CD4-positive, alpha-beta T cell treated with Interleukin-15 for 4 hours (primary cell): ENCODE results near the gene PAM.
"Not testable (repeated sequence)": the region's sequence is repeated elsewhere in the genome, so short reads cannot be mapped to it uniquely, and the experiment has no call there.

Experiments
- DNase-seq: peaks from one replicate; pipeline ENCODE4 v3.0.0-alpha.2; 2020; ENCODE audit warnings: low spot score

PAM gene

GRCh38 chr5:102902647-102903046 lies 147.5 kb downstream of the PAM start:
- DNase-seq: no peak

GRCh38 chr5:102903074-102903871 lies 148.2 kb downstream of the PAM start:
- no peak for DNase-seq

- DNase-seq: no peak
Measured at GRCh38 chr5:102905056-102905455, 150.0 kb downstream of the PAM start.

GRCh38 chr5:102907099-102907498 lies 152.0 kb downstream of the PAM start:
- not testable (repeated sequence) for DNase-seq

- no peak for DNase-seq
Measured at GRCh38 chr5:102910240-102911226, 155.4 kb downstream of the PAM start.

- no peak for DNase-seq
Measured at GRCh38 chr5:102911973-102912372, 156.9 kb downstream of the PAM start.

GRCh38 chr5:102916109-102916508 lies 161.0 kb downstream of the PAM start:
- no peak for DNase-seq

- DNase-seq: no peak
Measured at GRCh38 chr5:102918986-102919610, 164.0 kb downstream of the PAM start.

- no peak for DNase-seq
Measured at GRCh38 chr5:102920762-102921161, 165.7 kb downstream of the PAM start.

- no peak for DNase-seq
Measured at GRCh38 chr5:102921341-102922044, 166.4 kb downstream of the PAM start.

- DNase-seq: no peak
Measured at GRCh38 chr5:102922111-102922720, 167.1 kb downstream of the PAM start.

GRCh38 chr5:102922799-102923477 lies 167.8 kb downstream of the PAM start:
- no peak for DNase-seq

- DNase-seq: no peak
Measured at GRCh38 chr5:102924963-102925362, 169.9 kb downstream of the PAM start.

- DNase-seq: no peak
Measured at GRCh38 chr5:102927007-102927406, 171.9 kb downstream of the PAM start.

- DNase-seq: no peak
Measured at GRCh38 chr5:102930244-102930643, 175.1 kb downstream of the PAM start.

- DNase-seq: no peak
Measured at GRCh38 chr5:102931085-102931725, 176.1 kb downstream of the PAM start.

- no peak for DNase-seq
Measured at GRCh38 chr5:102932781-102933180, 177.7 kb downstream of the PAM start.

- DNase-seq: no peak
Measured at GRCh38 chr5:102933316-102933715, 178.2 kb downstream of the PAM start.

- no peak for DNase-seq
Measured at GRCh38 chr5:102933721-102934459, 178.8 kb downstream of the PAM start.

GRCh38 chr5:102937894-102938293 lies 182.8 kb downstream of the PAM start:
- DNase-seq: no peak
